WTC11 (cell line): ENCODE measurements around the gene FAM89A. TPM values are rescaled to one million over a fixed set of nuclear protein-coding genes. Genes with fewer than 3 reads are reported as not detected.

Experiments used
- ATAC-seq: fragments of 200-7000 bp; cut with Tn5 transposase; 2 replicates; pipeline ENCODE4 v1.10.0; 2021; ENCODE audit warnings: mild to moderate bottlenecking, moderate library complexity
- CTCF ChIA-PET: fragments of 300-600 bp; sonication (Branson Sonifier 250); formaldehyde crosslinking; loops from one replicate; lab custom pipeline; 2021; ENCODE audit warnings: antibody characterized with exemption; lab: Charles Lee
- POLR2A ChIA-PET: fragments of 350-600 bp; sonication (Branson Sonifier 250); formaldehyde crosslinking; loops from one replicate; lab custom pipeline; 2021; ENCODE audit warnings: antibody characterized with exemption; lab: Charles Lee
- DNase-seq: peaks from one replicate; pipeline ENCODE4 v3.0.0; 2021; ENCODE audit warnings: low spot score
- H3K27ac Mint-ChIP-seq: 2 replicates; pipeline ENCODE4 v1.8.0; 2021; ENCODE audit warnings: mixed read lengths
- H3K27me3 Mint-ChIP-seq: 2 replicates; pipeline ENCODE4 v1.8.0; 2021; ENCODE audit warnings: low read depth, mild to moderate bottlenecking, moderate library complexity, mixed read lengths
- H3K36me3 Mint-ChIP-seq: 2 replicates; pipeline ENCODE4 v1.8.0; 2021; ENCODE audit warnings: mixed read lengths
- H3K4me1 Mint-ChIP-seq: 2 replicates; pipeline ENCODE4 v1.8.0; 2022; ENCODE audit warnings: mixed read lengths
- H3K4me3 Mint-ChIP-seq: 2 replicates; pipeline ENCODE4 v1.8.0; 2021; ENCODE audit warnings: mild to moderate bottlenecking, moderate library complexity, mixed read lengths
- H3K9me3 Mint-ChIP-seq: 2 replicates; pipeline ENCODE4 v1.8.0; 2021; ENCODE audit warnings: mixed read lengths
- ATF2 ChIP-seq: sonication (generic); formaldehyde crosslinking; IDR thresholded peaks from 2 replicates; pipeline ENCODE4 v1.8.1; 2022; ENCODE audit warnings: low read depth, missing genetic modification reagents, borderline replicate concordance
- CDX4 ChIP-seq: fragments of 250-450 bp; sonication (Bioruptor Pico); IDR thresholded peaks from 2 replicates; pipeline ENCODE4 v1.9.0; 2021; ENCODE audit warnings: moderate library complexity, mild to moderate bottlenecking, inconsistent platforms, borderline replicate concordance
- CREM ChIP-seq: sonication (generic); formaldehyde crosslinking; IDR thresholded peaks from 2 replicates; pipeline ENCODE4 v1.8.1; 2022; ENCODE audit warnings: mild to moderate bottlenecking, missing genetic modification reagents, moderate library complexity
- ELF4 ChIP-seq: sonication (generic); formaldehyde crosslinking; IDR thresholded peaks from 2 replicates; pipeline ENCODE4 v1.8.1; 2022; ENCODE audit warnings: low read depth, mild to moderate bottlenecking, moderate library complexity, missing genetic modification reagents
- ETV6 ChIP-seq: sonication (generic); formaldehyde crosslinking; IDR thresholded peaks from 2 replicates; pipeline ENCODE4 v1.8.1; 2022; ENCODE audit warnings: mild to moderate bottlenecking, missing genetic modification reagents
- FOXJ3 ChIP-seq: sonication (generic); formaldehyde crosslinking; IDR thresholded peaks from 2 replicates; pipeline ENCODE4 v1.9.0; 2021; ENCODE audit warnings: missing genetic modification reagents, mild to moderate bottlenecking, borderline replicate concordance
- FOXP4 ChIP-seq: sonication (generic); formaldehyde crosslinking; IDR thresholded peaks from 2 replicates; pipeline ENCODE4 v1.8.0; 2022; ENCODE audit warnings: mild to moderate bottlenecking, missing genetic modification reagents
- GABPB1 ChIP-seq: sonication (generic); formaldehyde crosslinking; IDR thresholded peaks from 2 replicates; pipeline ENCODE4 v1.8.1; 2023; ENCODE audit warnings: mild to moderate bottlenecking, missing genetic modification reagents
- HMGA2 ChIP-seq: fragments of 250-450 bp; sonication (Bioruptor Pico); IDR thresholded peaks from 2 replicates; pipeline ENCODE4 v1.4.0; 2021; ENCODE audit warnings: mild to moderate bottlenecking, moderate library complexity
- NFATC4 ChIP-seq: fragments of 250-450 bp; sonication (Bioruptor Pico); IDR thresholded peaks from 2 replicates; pipeline ENCODE4 v1.9.0; 2021; ENCODE audit warnings: mild to moderate bottlenecking
- NFE2L1 ChIP-seq: sonication (generic); formaldehyde crosslinking; IDR thresholded peaks from 2 replicates; pipeline ENCODE4 v1.8.1; 2023; ENCODE audit warnings: missing genetic modification reagents
- PRDM15 ChIP-seq: sonication (generic); formaldehyde crosslinking; IDR thresholded peaks from 2 replicates; pipeline ENCODE4 v1.8.0; 2022; ENCODE audit warnings: missing genetic modification reagents
- USF2 ChIP-seq: sonication (generic); formaldehyde crosslinking; IDR thresholded peaks from 2 replicates; pipeline ENCODE4 v1.8.1; 2023; ENCODE audit warnings: mild to moderate bottlenecking, missing genetic modification reagents, moderate library complexity
- ZNF219 ChIP-seq: sonication (generic); formaldehyde crosslinking; IDR thresholded peaks from 2 replicates; pipeline ENCODE4 v1.8.0; 2023; ENCODE audit warnings: missing genetic modification reagents, mild to moderate bottlenecking, borderline replicate concordance
- ZNF396 ChIP-seq: fragments of 250-450 bp; sonication (Bioruptor Pico); IDR thresholded peaks from 2 replicates; pipeline ENCODE4 v1.8.0; 2021; ENCODE audit warnings: mild to moderate bottlenecking, moderate library complexity, borderline replicate concordance
- ZNF416 ChIP-seq: fragments of 250-450 bp; sonication (Bioruptor Pico); IDR thresholded peaks from 2 replicates; pipeline ENCODE4 v1.9.0; 2021; ENCODE audit warnings: mild to moderate bottlenecking, inconsistent platforms
- ZSCAN18 ChIP-seq: fragments of 250-450 bp; sonication (Bioruptor Pico); IDR thresholded peaks from 2 replicates; pipeline ENCODE4 v2.1.2; 2022; ENCODE audit warnings: mild to moderate bottlenecking, moderate library complexity
- total RNA-seq: library from RNA; stranded (reverse); gene quantifications from 3 replicates; pipeline ENCODE4 v1.2.3, GENCODE V29; 2021
- TF ChIP-seq, protein P1 (sequence below): sonication (generic); formaldehyde crosslinking; IDR thresholded peaks from 2 replicates; pipeline ENCODE4 v1.8.1; 2023; ENCODE audit warnings: mild to moderate bottlenecking, missing genetic modification reagents, borderline replicate concordance

FAM89A gene
- total RNA-seq, 1 experiment from 2014 or later: 2.4 TPM

- TF ChIP-seq PRDM15 (CRISPR knock-in tag) (no peak), FOXJ3 (no peak), CDX4 (CRISPR knock-in tag) (no peak), ZSCAN18 (no peak), FOXP4 (CRISPR knock-in tag) (no peak), HMGA2 (CRISPR knock-in tag) (no peak), ZNF219 (no peak), CREM (no peak), NFATC4 (CRISPR knock-in tag) (no peak), GABPB1 (no peak), USF2 (CRISPR knock-in tag) (no peak), ZNF396 (CRISPR knock-in tag) (no peak)
- TF ChIP-seq, protein P1, sequence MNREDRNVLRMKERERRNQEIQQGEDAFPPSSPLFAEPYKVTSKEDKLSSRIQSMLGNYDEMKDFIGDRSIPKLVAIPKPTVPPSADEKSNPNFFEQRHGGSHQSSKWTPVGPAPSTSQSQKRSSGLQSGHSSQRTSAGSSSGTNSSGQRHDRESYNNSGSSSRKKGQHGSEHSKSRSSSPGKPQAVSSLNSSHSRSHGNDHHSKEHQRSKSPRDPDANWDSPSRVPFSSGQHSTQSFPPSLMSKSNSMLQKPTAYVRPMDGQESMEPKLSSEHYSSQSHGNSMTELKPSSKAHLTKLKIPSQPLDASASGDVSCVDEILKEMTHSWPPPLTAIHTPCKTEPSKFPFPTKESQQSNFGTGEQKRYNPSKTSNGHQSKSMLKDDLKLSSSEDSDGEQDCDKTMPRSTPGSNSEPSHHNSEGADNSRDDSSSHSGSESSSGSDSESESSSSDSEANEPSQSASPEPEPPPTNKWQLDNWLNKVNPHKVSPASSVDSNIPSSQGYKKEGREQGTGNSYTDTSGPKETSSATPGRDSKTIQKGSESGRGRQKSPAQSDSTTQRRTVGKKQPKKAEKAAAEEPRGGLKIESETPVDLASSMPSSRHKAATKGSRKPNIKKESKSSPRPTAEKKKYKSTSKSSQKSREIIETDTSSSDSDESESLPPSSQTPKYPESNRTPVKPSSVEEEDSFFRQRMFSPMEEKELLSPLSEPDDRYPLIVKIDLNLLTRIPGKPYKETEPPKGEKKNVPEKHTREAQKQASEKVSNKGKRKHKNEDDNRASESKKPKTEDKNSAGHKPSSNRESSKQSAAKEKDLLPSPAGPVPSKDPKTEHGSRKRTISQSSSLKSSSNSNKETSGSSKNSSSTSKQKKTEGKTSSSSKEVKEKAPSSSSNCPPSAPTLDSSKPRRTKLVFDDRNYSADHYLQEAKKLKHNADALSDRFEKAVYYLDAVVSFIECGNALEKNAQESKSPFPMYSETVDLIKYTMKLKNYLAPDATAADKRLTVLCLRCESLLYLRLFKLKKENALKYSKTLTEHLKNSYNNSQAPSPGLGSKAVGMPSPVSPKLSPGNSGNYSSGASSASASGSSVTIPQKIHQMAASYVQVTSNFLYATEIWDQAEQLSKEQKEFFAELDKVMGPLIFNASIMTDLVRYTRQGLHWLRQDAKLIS (CRISPR knock-in tag): no peak
Measured at GRCh38 chr1:230987448-230987847, 52.6 kb downstream of the FAM89A start (continued).

DNA sequence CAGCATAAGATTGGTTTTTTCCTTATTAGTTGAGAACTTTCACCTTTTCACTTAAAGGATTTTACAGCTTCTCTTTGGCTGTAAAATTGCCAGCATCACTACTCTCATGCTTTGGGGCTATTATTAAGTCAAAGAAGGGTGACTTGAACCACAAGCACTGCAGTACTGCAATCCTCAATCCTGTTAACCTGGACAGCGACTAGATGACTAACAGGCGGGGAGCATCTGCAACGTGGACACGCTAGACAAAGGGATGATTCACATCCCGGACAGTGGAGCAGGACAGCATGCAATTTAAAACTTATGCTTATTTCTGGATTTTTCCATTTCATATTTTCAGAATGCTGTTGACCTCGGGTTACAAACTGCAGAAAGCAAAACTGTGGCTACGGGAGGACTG lies 53.1 kb downstream of the FAM89A start:
- Mint-ChIP-seq H3K27ac (no peak overlapping the region), H3K27me3 (peaks cover 24% of the 10 kb centered on the region), H3K4me3 (no peak overlapping the region), H3K36me3 (peaks cover 8% of the 10 kb centered on the region), H3K9me3 (no peaks in the 10 kb centered on the region), H3K4me1 (peaks cover 11% of the 10 kb centered on the region)
- no peak for DNase-seq
- CTCF ChIA-PET: no interaction called here
- POLR2A ChIA-PET: no interaction called here
- ATAC-seq: no peak
- no peak for TF ChIP-seq ELF4 (CRISPR knock-in tag)
- TF ChIP-seq USF2 (CRISPR knock-in tag): no peak
- no peak for TF ChIP-seq NFE2L1 (CRISPR knock-in tag)
- TF ChIP-seq ZNF416: no peak
- TF ChIP-seq ETV6: no peak
- no peak for TF ChIP-seq ATF2 (CRISPR knock-in tag)
- TF ChIP-seq, protein P1 (CRISPR knock-in tag): no peak
